RWPE2 (cell line): ENCODE measurements around the gene RNU5B-1.

Experiments
- ATAC-seq: fragments of 200-7000 bp; cut with Tn5 transposase; 3 replicates; pipeline ENCODE4 v1.9.1; 2021; ENCODE audit warnings: low read depth
- DNase-seq: peaks from one replicate; pipeline ENCODE4 v3.0.0-alpha.2; 2020; ENCODE audit warnings: low spot score
- H3K27ac ChIP-seq: fragments of 450-650 bp; 2 replicates; pipeline ENCODE4 v1.5.1; 2017; ENCODE audit warnings: mild to moderate bottlenecking; ENCODE audit not compliant: poor library complexity, severe bottlenecking
- H3K27me3 ChIP-seq: fragments of 250-450 bp; sonication (Bioruptor Pico); 2 replicates; pipeline ENCODE4 v1.5.1; 2021; ENCODE audit warnings: mild to moderate bottlenecking, moderate library complexity; ENCODE audit not compliant: insufficient read depth, poor library complexity, severe bottlenecking
- H3K36me3 ChIP-seq: fragments of 250-450 bp; sonication (Bioruptor Pico); 2 replicates; pipeline ENCODE4 v1.5.1; 2020; ENCODE audit warnings: low read depth, mild to moderate bottlenecking, moderate library complexity
- H3K4me1 ChIP-seq: fragments of 250-450 bp; sonication (Bioruptor Pico); 2 replicates; pipeline ENCODE4 v1.5.1; 2021; ENCODE audit warnings: mild to moderate bottlenecking, moderate library complexity; ENCODE audit not compliant: insufficient read depth, poor library complexity, severe bottlenecking
- H3K4me3 ChIP-seq: fragments of 250-450 bp; sonication (Bioruptor Pico); 2 replicates; pipeline ENCODE4 v1.5.1; 2021; ENCODE audit warnings: mild to moderate bottlenecking, moderate library complexity; ENCODE audit not compliant: severe bottlenecking
- H3K9me3 ChIP-seq: fragments of 250-450 bp; sonication (Bioruptor Pico); 2 replicates; pipeline ENCODE4 v1.5.1; 2021; ENCODE audit warnings: mild to moderate bottlenecking, moderate library complexity; ENCODE audit not compliant: severe bottlenecking
- TF ChIP-seq, protein P1 (sequence below): fragments of 450-650 bp; IDR thresholded peaks from one replicate; pipeline ENCODE4 v1.5.1; 2017; ENCODE audit warnings: mild to moderate bottlenecking, moderate library complexity; ENCODE audit not compliant: poor library complexity, severe bottlenecking

RNU5B-1 gene

DNA sequence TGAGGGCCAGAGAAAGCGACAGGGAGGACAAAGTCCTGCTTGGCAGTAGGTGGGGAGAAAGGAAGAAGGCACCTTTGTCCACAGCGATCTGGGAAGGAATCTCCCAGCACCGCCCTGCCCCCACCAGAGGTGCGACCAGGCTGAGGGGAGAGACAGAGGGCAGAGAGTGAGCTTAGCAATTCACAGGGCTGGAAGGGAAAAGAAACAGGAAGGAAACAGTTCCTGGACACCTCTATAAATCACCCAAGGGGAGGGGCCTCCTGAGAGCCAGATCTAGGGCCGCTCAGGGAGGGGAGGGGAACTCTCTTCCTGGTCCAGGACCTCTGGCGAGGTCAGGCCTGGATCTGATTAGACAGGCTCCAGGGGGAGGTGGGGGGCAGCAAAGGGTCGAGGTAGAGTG, 35.4 kb downstream of the RNU5B-1 start:
- TF ChIP-seq, protein P1, sequence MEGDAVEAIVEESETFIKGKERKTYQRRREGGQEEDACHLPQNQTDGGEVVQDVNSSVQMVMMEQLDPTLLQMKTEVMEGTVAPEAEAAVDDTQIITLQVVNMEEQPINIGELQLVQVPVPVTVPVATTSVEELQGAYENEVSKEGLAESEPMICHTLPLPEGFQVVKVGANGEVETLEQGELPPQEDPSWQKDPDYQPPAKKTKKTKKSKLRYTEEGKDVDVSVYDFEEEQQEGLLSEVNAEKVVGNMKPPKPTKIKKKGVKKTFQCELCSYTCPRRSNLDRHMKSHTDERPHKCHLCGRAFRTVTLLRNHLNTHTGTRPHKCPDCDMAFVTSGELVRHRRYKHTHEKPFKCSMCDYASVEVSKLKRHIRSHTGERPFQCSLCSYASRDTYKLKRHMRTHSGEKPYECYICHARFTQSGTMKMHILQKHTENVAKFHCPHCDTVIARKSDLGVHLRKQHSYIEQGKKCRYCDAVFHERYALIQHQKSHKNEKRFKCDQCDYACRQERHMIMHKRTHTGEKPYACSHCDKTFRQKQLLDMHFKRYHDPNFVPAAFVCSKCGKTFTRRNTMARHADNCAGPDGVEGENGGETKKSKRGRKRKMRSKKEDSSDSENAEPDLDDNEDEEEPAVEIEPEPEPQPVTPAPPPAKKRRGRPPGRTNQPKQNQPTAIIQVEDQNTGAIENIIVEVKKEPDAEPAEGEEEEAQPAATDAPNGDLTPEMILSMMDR, result no peak
- DNase-seq, result no peak

DNA sequence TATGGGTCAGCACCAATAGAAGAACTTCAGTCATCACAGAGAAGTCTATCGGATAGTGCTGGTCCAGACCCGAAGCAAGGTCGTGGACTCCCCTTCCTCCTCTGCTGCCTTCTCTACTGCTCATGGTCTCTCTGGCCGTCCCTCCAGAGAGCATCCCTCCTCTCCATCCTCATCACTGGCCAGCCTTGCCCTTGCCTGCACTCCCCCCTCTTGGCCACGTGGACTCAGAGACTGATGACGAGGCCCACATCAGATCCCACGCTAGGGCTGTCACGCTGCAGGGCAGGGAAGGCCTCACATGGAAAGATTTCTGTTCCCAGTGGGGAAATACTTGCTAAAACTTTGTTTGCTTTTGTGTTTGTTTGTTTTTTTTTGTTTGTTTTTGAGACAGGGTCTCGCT, 38.0 kb downstream of the RNU5B-1 start:
- TF ChIP-seq, protein P1, result no peak
- ATAC-seq (no peak), DNase-seq (no peak)

More for the DNA sequence above, 35.4 kb downstream of the RNU5B-1 start:
- Histone ChIP-seq H3K4me3 (no peak overlapping the region), H3K27me3 (no peaks in the 10 kb centered on the region), H3K4me1 (no peaks in the 10 kb centered on the region), H3K9me3 (no peaks in the 10 kb centered on the region), H3K36me3 (no peaks in the 10 kb centered on the region), H3K27ac (no peak overlapping the region)
- ATAC-seq, result no peak

DNA sequence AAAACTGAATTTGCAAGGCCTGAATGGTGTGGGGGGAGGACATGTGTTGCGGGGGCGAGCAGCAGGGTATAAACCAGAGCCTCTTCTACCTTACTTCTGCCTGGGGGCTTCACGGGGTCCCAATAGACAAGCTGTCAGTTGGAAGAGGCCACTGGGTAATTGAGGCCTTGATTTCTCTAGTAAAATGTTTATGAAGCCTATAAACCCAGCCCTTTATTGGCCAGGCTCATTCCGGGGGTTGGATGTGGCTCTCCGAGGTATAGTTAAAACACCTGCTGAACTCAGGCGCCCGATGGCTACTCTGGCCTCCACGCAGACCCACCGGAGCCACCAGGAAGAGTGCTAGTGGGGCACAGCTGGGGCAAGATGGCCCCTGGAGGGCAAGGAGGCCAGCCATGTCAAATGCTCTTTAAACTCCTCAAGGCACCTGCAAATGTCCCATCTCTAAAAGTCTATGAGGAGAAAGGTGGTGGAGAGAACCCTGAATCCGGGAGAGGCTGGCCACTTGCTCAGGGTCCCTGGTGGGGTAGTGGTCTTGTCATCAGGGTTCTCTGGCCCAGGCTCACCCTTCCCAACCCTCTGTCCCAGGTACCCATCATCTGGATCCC, 39.0 kb downstream of the RNU5B-1 start:
- TF ChIP-seq, protein P1, result no peak
- ATAC-seq (no peak), DNase-seq (peak; percentile 61)
- H3K27ac ChIP-seq, result no peak overlapping the region
- no peaks in the 10 kb centered on the region for H3K36me3 ChIP-seq
- no peaks in the 10 kb centered on the region for H3K27me3 ChIP-seq
- no peaks in the 10 kb centered on the region for H3K4me1 ChIP-seq
- no peaks in the 10 kb centered on the region for H3K9me3 ChIP-seq
- H3K4me3 ChIP-seq, result no peak overlapping the region

More for the DNA sequence above, 38.0 kb downstream of the RNU5B-1 start:
- H3K4me1 ChIP-seq, result no peaks in the 10 kb centered on the region
- no peaks in the 10 kb centered on the region for H3K36me3 ChIP-seq
- no peak overlapping the region for H3K4me3 ChIP-seq
- no peak overlapping the region for H3K27ac ChIP-seq
- H3K27me3 ChIP-seq, result no peaks in the 10 kb centered on the region
- H3K9me3 ChIP-seq, result no peaks in the 10 kb centered on the region

DNA sequence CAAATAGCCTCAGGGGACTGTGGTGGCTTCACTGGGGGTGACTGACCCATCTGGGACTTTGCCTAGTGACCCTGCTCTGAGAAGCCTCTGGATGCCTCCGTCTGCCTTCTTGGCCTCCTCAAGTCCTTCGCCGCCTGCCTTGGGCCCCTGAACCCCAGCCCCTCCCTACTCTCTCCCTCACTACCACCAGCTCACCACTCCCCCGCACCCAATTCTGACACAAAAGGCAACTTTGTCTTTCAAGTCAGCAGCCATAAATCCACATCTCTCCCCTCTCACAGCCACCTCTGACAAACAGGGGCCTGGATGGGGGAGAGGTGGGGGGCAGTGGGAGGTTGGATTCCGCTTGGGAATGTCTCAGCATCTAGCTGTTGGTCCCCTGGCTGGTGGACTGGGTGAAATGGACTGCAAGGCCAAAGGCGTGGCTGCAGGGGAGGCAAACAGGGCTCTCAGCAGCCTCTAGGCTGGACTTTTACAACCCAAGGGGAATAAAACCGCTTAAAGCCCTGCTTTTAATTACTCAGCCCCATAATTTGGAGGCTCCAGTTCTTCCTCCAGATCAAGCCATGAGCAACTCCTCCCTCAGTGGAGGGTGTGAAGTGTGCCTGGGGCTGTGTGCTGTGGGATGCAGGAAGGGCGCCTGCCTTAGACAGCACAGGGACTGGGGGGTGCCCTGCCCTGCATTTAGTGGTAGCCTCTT, 39.9 kb downstream of the RNU5B-1 start:
- no peak for DNase-seq
- peaks cover 6% of the 10 kb centered on the region for H3K27me3 ChIP-seq
- H3K4me1 ChIP-seq, result no peaks in the 10 kb centered on the region
- no peak overlapping the region for H3K4me3 ChIP-seq
- no peaks in the 10 kb centered on the region for H3K36me3 ChIP-seq
- no peak overlapping the region for H3K27ac ChIP-seq
- no peaks in the 10 kb centered on the region for H3K9me3 ChIP-seq
- ATAC-seq, result peak; percentile 11; the same call in 1 of the 3 replicates
- TF ChIP-seq, protein P1, result no peak

DNA sequence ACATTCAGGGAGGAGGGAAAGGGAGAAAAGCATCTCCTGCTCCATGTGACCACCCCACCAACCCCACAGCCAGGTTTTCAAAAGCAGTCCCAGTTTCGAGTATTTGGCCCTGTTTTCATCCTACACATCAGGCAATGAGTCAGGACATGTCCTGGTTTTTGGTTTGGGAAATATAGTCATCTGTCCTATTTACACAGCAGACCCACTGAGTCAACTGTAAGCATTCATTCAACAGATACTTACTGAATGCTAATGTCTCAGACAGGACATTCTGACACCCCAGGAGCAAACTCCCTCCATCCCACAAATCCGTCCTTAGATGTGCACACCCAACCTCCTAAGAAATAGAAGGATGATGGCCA, 40.4 kb downstream of the RNU5B-1 start:
- Histone ChIP-seq H3K4me1 (no peaks in the 10 kb centered on the region), H3K27me3 (peaks cover 10% of the 10 kb centered on the region), H3K27ac (no peak overlapping the region), H3K4me3 (no peak overlapping the region), H3K36me3 (no peaks in the 10 kb centered on the region), H3K9me3 (no peaks in the 10 kb centered on the region)
- no peak for DNase-seq
- peak; percentile 58 for ATAC-seq
- TF ChIP-seq, protein P1, result no peak
